ENCODE measurements around the gene MNX1.

Gene MNX1

DNA sequence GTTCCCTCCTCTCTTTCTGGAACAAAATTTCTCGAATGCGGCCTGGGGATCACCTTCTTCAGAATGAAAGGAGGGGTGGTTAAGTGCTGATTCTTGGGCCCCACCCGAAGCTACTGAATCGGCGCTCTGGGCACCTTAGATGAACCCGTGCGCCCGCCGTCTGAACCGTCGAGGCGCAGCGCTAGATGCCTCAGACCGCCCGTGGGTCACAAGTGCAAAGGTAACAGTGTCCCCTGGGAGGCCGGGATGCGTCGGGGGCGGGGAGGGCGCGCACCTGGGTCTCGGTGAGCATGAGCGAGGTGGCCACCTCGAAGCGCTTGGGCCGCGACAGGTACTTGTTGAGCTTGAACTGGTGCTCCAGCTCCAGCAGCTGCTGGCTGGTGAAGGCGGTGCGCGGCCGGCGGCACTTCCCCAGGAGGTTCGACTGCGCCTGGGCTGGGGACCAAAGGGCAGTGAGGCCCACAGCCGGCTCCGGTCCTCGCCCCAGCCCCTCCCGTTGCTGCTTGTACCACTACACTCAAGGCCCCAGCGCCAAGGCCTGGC is 4.2 kb downstream of the MNX1 start:
- no peaks in the 10 kb centered on the region for H3K36me3 ChIP-seq (ENCODE audit: control insufficient read depth, insufficient read depth, low read length)
- H3K27ac ChIP-seq (ENCODE audit: low read depth, low read length, severe bottlenecking), result no peak overlapping the region
- 3% methylated on average over 32 to 33 of the region's 39 CpGs for WGBS, 2 experiments (ENCODE audit: insufficient coverage in 2 of 2)
- H3K4me3 ChIP-seq (ENCODE audit: extremely low read depth, insufficient read depth, low read length, poor library complexity, severe bottlenecking), result no peak overlapping the region
- no peaks in the 10 kb centered on the region for H3K9me3 ChIP-seq (ENCODE audit: control insufficient read depth, low read length)
- H3K4me1 ChIP-seq (ENCODE audit: control insufficient read depth, insufficient read depth, low read length, poor library complexity, severe bottlenecking), result peaks cover 18% of the 10 kb centered on the region

DNA sequence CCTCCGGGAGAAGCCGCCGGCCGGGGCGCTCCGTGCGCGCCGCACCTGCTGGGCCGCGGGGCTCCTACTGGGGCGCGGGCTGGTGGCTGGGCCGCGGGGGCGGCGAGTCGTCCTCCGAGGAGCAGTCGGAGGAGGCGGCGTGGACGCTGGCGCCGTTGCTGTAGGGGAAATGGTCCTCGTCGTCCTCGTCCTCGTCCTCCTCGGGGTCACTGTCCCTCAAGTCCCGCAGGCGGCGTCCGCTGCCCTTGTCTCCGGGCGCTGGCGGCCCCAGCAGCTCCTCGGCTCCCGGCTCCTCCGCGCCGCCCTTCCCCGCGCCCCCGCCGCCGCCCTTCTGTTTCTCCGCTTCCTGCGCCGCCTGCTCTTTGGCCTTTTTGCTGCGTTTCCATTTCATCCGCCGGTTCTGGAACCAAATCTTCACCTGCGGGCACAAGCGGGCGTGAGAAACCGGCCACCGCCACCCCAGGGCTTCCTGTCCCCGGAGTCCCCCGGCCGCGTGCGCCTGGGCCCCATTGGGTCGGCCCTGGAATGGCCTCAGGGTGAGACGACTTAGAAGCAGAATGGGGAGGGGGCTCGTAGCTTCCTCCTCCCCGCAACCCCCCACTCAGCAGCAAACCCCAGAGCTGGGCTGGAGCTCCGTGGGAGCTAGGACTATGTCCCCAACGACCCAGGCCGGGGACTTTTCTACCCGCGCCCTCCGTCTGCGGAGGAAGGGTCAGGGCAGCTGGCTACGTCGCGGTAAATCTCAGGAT is 4.8 kb downstream of the MNX1 start:
- no peak overlapping the region for H3K4me3 ChIP-seq (ENCODE audit: extremely low read depth, insufficient read depth, low read length, poor library complexity, severe bottlenecking)
- no peak overlapping the region for H3K27ac ChIP-seq (ENCODE audit: low read depth, low read length, severe bottlenecking)
- no peaks in the 10 kb centered on the region for H3K36me3 ChIP-seq (ENCODE audit: control insufficient read depth, insufficient read depth, low read length)
- peaks cover 16% of the 10 kb centered on the region for H3K4me1 ChIP-seq (ENCODE audit: control insufficient read depth, insufficient read depth, low read length, poor library complexity, severe bottlenecking)
- WGBS, 2 experiments (ENCODE audit: insufficient coverage in 2 of 2), result 1 to 2% methylated on average over 55 to 57 of the region's 77 CpGs
- no peaks in the 10 kb centered on the region for H3K9me3 ChIP-seq (ENCODE audit: control insufficient read depth, low read length)

DNA sequence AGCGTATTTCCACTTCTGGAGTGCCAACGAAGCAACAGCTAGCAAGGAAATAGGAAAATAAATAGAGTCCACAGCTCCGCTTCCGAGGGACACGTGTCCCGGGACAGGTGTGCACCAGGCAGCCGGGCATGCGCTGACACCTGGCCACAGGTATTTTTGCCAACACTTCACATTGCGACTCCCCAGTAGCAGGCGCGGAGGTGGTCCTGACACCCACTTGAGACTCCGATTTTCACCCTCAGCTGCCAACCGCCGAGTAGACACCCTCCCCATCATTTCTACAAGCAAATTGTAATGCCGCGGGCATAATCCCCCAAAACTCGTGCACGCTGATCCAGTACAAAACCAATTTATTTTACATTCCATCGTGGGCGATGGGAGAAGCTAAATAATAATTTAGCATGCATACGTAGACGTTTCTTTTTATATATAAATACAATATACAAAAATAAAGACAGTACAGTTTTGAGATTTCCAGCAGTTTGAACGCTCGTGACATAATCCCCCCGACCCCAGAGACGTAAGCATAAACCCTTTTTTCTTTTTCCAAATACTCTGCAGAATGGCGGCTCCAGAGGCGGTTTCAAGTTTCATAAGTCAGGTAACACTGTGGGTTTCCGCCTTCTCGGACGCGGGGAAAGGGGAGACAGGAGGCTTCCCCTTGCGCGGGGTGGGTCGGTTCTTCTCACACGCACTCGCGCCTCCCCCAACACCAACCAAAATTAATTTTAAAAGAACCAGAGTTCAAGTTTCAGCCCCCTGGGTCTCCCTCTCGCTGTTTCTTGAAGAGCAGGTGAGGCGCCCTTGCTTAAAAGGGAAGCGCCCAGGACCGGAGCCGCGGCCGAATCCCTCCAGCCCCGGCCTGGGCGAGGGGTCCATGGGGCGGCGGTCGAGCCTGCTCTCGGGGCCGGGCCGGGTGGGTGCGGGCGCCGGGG is 5.7 kb downstream of the MNX1 start:
- H3K4me1 ChIP-seq (ENCODE audit: control insufficient read depth, insufficient read depth, low read length, poor library complexity, severe bottlenecking), result peaks cover 18% of the 10 kb centered on the region
- H3K36me3 ChIP-seq (ENCODE audit: control insufficient read depth, insufficient read depth, low read length), result no peaks in the 10 kb centered on the region
- no peak overlapping the region for H3K27ac ChIP-seq (ENCODE audit: low read depth, low read length, severe bottlenecking)
- no peaks in the 10 kb centered on the region for H3K9me3 ChIP-seq (ENCODE audit: control insufficient read depth, low read length)
- H3K4me3 ChIP-seq (ENCODE audit: extremely low read depth, insufficient read depth, low read length, poor library complexity, severe bottlenecking), result no peak overlapping the region
- 2 to 4% methylated on average over 25 to 37 of the region's 56 CpGs for WGBS, 2 experiments (ENCODE audit: insufficient coverage in 2 of 2)

DNA sequence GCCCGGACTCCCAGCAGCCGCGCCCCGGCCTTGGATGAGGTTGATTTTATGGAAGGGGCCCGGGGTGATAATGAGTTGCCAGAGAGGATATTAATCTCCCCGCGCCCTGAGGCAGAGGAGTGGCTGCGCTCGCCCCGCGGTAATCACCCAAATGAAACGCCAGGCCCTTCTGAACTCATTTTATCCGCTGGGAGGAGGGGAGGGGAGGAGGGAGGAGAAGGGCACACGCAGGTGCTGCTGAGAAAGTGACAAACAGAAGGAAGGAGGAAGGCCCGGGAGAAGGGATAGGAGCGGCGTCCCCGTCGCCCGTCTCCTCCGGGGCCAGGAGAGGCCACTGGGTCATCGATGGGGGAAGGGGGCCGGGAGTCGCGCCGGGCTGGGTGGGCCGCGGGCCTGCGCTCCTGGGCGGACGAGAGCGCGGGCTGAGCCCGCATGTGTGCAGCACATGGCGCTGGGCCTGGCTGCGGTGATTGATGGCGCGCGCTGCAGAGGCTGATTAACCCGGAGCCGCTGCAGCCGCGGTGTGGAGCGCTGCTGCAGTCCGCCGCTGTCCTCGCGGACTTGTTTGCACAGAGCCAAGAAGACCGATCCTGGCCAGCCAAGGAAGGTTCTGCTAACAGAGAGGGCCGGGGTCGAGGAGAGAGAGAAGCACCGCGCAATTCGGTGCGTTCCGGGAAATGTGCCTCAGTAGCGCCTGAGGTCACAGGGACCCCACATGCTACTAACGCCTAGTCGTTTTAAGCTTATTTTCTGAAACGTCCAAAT is 6.5 kb downstream of the MNX1 start:
- H3K9me3 ChIP-seq (ENCODE audit: control insufficient read depth, low read length), result no peaks in the 10 kb centered on the region
- no peak overlapping the region for H3K4me3 ChIP-seq (ENCODE audit: extremely low read depth, insufficient read depth, low read length, poor library complexity, severe bottlenecking)
- 1% methylated on average over 52 to 58 of the region's 60 CpGs for WGBS, 2 experiments (ENCODE audit: insufficient coverage in 2 of 2)
- peaks cover 18% of the 10 kb centered on the region for H3K4me1 ChIP-seq (ENCODE audit: control insufficient read depth, insufficient read depth, low read length, poor library complexity, severe bottlenecking)
- H3K36me3 ChIP-seq (ENCODE audit: control insufficient read depth, insufficient read depth, low read length), result no peaks in the 10 kb centered on the region
- no peak overlapping the region for H3K27ac ChIP-seq (ENCODE audit: low read depth, low read length, severe bottlenecking)

DNA sequence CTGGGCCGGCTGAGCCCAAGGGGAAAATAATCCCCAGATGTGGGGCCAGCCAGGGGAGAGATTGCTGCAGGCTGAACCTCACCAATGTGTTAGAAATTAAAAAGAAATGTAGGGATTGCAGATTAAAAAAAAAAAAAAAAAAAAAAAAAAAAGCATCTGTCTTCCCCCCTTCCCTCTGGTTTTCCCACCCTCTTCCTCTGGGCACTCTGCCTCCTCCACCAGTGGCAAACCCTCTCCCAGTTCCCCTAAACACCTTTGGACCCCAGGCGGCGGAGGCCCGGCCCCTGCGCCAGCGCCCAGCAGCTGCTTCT is 7.1 kb downstream of the MNX1 start:
- Histone ChIP-seq H3K9me3 (ENCODE audit: control insufficient read depth, low read length) (no peaks in the 10 kb centered on the region), H3K4me1 (ENCODE audit: control insufficient read depth, insufficient read depth, low read length, poor library complexity, severe bottlenecking) (peaks cover 18% of the 10 kb centered on the region), H3K4me3 (ENCODE audit: extremely low read depth, insufficient read depth, low read length, poor library complexity, severe bottlenecking) (no peak overlapping the region), H3K36me3 (ENCODE audit: control insufficient read depth, insufficient read depth, low read length) (no peaks in the 10 kb centered on the region), H3K27ac (ENCODE audit: low read depth, low read length, severe bottlenecking) (no peak overlapping the region)
- WGBS, 2 experiments (ENCODE audit: insufficient coverage in 2 of 2), result no CpG with 5 or more reads among the region's 6 CpGs

DNA sequence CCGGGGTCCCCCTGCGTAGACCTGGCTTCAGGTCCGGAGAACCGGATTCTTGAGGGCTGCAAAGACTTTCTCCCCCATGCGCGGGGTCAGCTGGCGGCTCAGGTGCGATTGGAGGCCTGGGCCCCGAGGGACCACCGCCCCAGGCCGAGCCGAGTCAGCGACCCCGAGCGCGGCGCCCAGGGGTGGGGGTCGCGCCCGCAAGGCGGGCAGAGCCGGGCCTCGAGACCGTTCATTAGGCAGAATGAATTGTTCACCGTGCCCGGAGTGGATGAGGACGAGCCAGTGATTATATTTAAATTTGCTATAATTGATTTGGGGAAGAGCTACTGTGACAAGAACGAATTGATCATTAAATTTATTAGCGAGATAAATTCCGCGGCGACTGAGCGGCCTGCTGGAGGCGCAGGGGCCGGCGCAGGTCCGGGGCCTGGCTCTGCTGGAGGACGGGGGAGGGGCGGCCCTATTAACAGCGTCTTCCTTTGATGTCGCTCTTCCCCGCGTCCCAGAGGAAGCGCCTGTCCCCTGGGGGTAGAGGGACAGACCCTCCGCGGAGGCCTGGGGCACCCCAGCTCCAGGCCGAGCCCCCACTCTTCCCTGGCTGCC is 7.5 kb downstream of the MNX1 start:
- no peaks in the 10 kb centered on the region for H3K9me3 ChIP-seq (ENCODE audit: control insufficient read depth, low read length)
- no peak overlapping the region for H3K4me3 ChIP-seq (ENCODE audit: extremely low read depth, insufficient read depth, low read length, poor library complexity, severe bottlenecking)
- no peak overlapping the region for H3K27ac ChIP-seq (ENCODE audit: low read depth, low read length, severe bottlenecking)
- H3K36me3 ChIP-seq (ENCODE audit: control insufficient read depth, insufficient read depth, low read length), result no peaks in the 10 kb centered on the region
- 1 to 2% methylated on average over 38 to 41 of the region's 47 CpGs for WGBS, 2 experiments (ENCODE audit: insufficient coverage in 2 of 2)
- peaks cover 18% of the 10 kb centered on the region for H3K4me1 ChIP-seq (ENCODE audit: control insufficient read depth, insufficient read depth, low read length, poor library complexity, severe bottlenecking)

DNA sequence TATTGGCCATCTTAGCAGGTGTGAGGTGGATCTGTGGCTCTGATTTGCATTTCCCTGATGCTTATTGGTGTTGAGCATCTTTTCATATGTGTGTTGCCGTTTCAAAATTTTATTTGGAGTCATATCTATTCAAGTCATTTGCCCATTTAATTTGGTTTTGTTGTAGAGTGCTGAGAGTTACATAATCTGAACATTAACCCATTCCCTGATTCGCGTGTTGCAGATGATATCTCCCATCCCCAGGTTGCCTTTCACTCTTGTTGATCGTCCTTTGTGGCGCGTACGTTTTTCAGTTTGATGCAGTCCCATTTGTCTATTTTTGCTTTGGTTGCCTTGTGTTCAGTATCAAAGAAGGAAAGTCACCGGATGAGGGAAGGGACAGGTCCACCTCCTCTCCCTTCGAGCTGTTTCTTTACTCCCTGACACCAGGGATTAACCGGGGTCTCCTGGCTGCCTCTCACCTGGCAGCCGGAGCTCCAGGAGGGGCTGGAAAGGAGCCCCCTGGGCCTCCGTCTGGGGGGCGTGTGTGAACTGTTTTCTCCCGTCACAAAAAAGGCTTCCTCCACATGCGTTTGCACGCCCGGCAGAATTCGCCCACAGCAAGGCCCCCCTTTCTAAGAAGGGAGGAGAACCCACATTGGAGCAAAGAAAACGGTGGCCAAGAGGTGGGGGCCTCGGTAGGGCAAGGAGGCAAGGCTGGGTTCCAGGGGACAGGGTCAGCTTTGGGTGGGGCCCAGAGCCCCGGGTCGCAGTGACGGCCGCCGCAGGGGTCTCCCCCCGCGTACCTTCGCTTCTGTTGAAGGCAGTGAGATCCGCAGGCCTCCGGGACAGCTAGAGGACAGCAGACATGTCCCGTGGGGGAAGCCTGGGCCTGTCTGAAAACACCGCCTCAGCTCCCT is 8.3 kb downstream of the MNX1 start:
- Histone ChIP-seq H3K4me1 (ENCODE audit: control insufficient read depth, insufficient read depth, low read length, poor library complexity, severe bottlenecking) (peaks cover 18% of the 10 kb centered on the region), H3K36me3 (ENCODE audit: control insufficient read depth, insufficient read depth, low read length) (no peaks in the 10 kb centered on the region), H3K9me3 (ENCODE audit: control insufficient read depth, low read length) (no peaks in the 10 kb centered on the region), H3K4me3 (ENCODE audit: extremely low read depth, insufficient read depth, low read length, poor library complexity, severe bottlenecking) (no peak overlapping the region), H3K27ac (ENCODE audit: low read depth, low read length, severe bottlenecking) (no peak overlapping the region)
- WGBS, 2 experiments (ENCODE audit: insufficient coverage in 2 of 2), result 2 to 7% methylated on average over 20 to 25 of the region's 32 CpGs

DNA sequence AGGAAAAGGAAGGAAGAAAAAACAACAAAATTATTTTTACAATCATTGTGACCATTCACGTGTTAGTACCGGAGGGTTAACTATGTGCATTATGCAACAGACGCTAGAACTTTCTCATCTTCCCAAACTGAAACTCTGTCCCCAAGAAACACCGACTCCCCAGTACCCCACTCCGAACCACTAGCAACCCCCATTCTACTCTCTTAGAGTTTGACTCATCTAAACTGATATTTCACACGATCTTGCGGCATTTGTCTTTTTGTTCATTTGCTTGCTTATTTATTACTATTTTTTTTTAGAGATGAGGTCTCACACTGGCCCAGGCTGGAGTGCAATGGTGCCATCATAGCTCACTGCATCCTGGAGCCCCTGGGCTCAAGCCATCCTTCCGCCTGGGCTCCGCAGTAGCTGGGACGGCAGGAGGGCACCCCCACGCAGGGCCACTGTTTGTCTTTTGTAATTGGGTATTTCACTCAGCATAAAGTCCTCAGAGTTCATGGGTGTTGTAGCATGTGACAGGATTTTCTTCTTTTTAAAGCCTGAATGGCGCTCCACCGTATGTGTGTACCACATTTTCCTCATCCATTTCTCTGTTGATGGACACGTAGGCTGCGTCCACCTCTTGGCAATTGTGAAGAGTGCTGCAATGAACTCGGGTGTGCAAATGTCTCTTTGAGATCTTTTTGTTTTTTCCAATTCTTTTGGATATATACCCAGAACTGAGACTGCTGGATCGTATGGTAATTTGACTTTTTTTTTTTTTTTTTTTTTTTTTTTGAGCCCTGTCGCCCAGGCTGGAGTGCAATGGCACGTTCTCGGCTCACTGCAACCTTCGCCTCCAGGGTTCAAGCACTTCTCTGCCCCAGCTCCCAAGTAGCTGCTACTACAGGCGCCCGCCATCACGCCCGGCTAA is 9.5 kb downstream of the MNX1 start:
- H3K9me3 ChIP-seq (ENCODE audit: control insufficient read depth, low read length), result no peaks in the 10 kb centered on the region
- H3K27ac ChIP-seq (ENCODE audit: low read depth, low read length, severe bottlenecking), result no peak overlapping the region
- no peak overlapping the region for H3K4me3 ChIP-seq (ENCODE audit: extremely low read depth, insufficient read depth, low read length, poor library complexity, severe bottlenecking)
- peaks cover 18% of the 10 kb centered on the region for H3K4me1 ChIP-seq (ENCODE audit: control insufficient read depth, insufficient read depth, low read length, poor library complexity, severe bottlenecking)
- 9 to 18% methylated on average over 11 to 12 of the region's 25 CpGs for WGBS, 2 experiments (ENCODE audit: insufficient coverage in 2 of 2)
- no peaks in the 10 kb centered on the region for H3K36me3 ChIP-seq (ENCODE audit: control insufficient read depth, insufficient read depth, low read length)
